GM21367 (cell line): ENCODE results near the gene SEMA5B.

Experiments used
- ATAC-seq: cut with Tn5 transposase; IDR thresholded peaks from one replicate; pipeline ENCODE4 v1.9.1; 2021; ENCODE audit not compliant: unreplicated experiment

SEMA5B gene

GRCh38 chr3:123025642-123026521 is 1.7 kb downstream of the SEMA5B start:
- no peak for ATAC-seq

DNA sequence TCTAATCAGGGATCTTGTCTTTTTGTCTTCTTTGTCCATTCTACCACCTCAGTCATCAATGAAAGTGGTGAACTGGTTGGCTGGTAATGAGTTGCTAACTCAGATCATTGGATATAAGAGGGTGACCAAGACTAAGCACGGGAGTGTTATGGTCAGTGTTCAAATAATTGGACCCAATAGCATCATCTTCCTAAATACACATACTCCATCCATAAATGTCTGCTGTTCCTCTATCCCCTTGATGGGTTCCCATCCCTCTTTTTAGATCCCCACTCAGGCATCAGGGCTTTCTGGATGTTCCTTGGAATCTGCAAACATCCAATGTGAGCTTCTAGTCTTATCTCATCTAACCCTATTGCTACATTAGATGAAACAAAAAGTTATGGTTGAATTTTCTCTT is 3.5 kb downstream of the SEMA5B start:
- no peak for ATAC-seq

DNA sequence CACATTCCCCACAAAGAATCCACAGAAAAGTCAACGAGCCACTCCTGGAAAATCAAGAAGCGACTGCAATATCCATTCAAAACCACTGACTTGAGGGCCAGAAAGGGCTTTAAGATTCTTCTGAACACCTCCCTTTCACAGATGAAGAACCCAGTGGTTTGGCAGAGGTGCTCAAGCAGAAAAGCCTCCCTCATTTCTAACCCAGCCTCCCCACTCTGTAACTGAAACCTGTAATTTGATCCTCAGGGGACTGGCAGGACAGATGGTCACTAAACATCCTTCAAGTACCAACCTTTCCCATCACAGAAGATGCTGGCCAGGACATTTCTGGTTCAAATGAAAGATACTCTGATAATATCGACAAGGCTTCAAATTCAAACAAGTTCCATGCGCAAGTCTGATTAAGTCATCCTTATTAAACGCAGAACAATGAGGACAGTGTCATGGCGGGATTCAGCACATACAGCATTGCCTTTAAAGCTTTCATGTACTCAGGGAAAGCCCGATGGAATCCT is 5.5 kb downstream of the SEMA5B start:
- ATAC-seq: no peak

DNA sequence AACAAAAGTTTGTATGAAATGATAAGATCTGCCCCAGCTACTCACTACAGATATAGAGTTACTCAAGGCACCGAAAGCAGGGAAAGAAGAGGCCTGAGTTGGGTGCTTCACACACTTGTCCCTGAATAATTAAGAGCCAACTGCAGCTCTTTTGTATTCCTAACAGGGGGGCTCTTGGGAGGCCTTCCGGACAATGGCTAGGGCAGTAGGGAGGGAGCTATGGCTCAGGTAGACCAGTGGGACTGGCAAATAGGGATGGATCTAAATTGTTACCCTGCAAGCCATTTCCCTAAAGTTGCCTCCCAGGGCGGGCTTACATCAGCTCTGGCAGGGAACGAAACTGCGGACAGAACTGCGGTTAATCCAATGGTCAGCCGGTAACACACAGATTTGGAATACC is 6.2 kb downstream of the SEMA5B start:
- no peak for ATAC-seq

DNA sequence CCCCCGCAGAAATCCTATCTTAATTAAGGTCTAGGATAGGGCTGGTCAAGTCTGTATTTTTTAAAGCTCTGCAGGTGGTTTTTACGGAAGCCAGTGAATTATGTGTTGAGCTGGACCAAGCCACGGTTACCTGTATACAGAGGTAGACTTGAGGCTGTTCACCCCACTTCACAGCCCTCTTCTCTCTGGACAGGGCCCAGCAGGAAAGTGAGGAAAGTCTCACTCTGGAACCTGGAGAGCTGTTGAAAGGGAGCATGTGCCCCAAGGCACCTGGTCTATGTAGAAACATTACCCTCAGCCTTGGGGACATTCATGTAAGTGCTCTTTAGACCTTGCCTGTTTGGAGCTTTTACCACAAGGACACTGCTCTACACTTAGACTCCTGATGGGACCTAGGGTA is 6.9 kb downstream of the SEMA5B start:
- no peak for ATAC-seq

DNA sequence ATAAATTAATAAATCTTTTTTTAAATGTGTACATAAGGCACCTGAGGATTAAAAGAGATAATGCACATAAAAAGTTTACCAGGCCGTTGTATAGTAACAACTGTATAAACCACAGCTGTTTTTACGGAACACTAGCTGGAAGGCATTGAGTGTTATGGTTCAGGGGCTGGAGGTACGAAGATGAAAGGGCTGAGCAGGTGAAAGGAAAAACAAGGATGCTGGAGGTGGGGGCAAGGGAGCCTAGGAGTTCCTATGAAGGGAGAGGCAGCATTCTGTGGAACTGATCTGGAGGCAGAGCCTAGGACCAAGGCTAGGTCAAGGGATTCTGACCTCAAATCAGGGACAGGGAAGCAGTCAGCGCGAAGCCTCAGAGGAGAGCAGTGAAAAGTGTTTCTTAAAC is 8.0 kb downstream of the SEMA5B start:
- ATAC-seq: no peak

DNA sequence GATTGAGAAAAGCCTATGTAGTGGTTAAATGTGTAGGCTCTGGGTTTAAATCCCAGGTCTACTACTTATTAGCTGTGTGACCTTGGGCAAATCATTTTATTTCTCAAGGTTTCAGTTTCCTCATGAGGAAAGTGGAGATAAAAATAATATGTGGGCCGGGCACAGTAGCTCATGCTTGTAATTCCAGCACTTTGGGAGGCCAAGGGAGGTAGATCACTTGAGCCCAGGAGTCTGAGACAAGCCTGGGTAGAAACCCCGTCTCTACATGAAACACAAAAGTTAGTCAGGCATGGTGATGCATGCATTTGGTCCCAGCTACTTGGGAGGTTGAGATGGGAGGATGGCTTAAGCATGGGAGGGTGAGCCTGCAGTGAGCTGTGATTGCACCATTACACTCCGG is 8.4 kb downstream of the SEMA5B start:
- ATAC-seq: no peak

GRCh38 chr3:123018683-123019082 is 8.9 kb downstream of the SEMA5B start:
- ATAC-seq: no peak

DNA sequence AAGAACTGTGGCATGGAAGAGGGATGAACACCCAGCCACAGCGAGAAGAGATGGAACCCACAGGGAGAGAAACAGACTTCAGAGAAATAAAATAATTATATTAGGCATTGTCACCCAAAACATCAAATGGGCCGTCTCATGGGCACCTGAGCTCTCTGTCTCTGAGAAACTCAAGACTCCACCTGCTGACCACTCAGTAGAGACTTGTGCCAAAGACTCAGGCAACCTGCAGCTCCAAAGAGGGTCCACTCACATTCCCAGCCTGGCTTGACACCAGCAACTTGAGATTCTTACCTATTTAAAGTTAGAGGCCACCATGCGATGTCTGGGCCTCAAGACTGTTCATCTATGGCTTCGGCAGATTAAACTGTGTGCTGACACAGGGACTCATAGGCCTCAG is 12.0 kb downstream of the SEMA5B start:
- no peak for ATAC-seq

GRCh38 chr3:123013876-123014275 is 13.7 kb downstream of the SEMA5B start:
- ATAC-seq: no peak

DNA sequence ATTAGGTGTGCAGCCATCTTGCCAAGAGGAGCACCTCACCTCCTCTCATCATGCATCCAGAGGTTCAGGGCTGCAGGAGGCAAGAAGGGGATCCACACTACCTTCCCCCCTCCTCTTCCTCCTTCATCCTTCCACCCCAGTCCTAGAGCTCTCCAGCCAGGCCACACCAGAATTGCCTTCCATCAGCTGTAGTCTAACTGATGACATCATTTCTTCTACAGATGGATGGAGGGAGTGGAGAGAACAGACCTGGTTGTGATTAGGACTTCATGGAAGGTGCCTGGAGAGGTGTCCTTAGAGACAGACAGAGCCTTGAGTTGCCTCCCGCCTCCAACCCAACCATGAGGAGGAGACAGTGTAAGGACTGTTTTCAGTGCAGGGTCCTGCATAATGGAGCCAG is 14.9 kb downstream of the SEMA5B start:
- no peak for ATAC-seq

DNA sequence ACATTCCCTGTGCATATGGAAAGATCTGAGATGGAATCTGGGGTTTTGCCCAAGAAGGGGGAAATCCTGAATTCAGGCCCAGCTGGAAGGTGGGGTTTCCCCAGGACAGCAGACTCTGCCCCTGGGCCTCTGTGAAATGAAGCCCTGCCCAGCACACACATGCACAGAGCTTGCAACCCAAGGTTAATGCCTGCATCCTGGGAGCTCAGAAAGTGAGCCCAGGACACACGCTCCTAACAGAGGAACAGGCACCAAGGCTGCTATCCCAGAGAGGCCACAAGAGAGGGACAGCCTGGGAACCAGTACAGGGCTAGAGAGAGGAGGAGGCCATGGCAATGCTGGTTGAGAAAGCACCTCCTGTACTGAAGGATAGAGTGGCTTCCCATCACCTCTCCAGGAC is 16.1 kb downstream of the SEMA5B start:
- no peak for ATAC-seq

DNA sequence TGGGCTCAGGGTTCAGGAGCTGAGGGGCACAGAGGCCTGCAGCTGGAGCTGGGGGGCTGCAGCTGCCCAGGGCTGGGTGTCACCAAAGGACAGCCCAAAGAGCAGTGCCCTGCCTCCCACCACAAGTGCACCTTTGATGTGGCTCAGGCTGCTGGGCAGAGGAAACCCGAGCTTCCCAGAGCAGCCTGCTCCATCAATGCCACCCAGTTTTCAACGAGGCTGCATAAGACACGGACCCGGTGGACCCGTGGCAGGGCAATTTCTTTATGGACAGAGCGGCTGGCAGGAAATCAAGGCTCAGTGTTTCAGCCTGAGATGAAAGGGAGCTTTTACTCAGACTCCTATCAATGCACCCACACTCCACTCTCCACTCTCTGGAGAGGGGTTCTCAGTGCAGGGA is 18.7 kb downstream of the SEMA5B start:
- ATAC-seq: no peak

- no peak for ATAC-seq
Observed at GRCh38 chr3:123006609-123007008, 21.0 kb downstream of the SEMA5B start.

DNA sequence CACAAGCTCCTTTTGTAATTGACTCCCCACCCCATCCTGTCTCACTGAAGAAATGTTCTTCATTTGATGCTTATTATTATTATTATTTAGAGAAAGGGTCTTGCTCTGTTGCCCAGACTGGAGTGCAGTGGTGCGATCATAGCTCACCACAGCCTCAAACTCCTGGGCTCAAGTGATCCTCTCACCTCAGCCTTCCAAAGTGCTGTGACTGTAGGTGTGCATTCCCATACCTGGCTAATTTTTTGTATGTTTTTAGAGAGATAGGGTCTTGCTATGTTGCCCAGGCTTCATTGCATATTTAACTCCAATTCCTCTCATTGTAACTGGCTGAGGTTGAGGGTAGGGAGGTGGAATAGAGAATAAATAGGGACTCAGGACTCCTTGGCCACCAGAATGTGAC is 22.3 kb downstream of the SEMA5B start:
- ATAC-seq: no peak

- ATAC-seq: no peak
Observed at GRCh38 chr3:123004201-123004918, 23.2 kb downstream of the SEMA5B start.

DNA sequence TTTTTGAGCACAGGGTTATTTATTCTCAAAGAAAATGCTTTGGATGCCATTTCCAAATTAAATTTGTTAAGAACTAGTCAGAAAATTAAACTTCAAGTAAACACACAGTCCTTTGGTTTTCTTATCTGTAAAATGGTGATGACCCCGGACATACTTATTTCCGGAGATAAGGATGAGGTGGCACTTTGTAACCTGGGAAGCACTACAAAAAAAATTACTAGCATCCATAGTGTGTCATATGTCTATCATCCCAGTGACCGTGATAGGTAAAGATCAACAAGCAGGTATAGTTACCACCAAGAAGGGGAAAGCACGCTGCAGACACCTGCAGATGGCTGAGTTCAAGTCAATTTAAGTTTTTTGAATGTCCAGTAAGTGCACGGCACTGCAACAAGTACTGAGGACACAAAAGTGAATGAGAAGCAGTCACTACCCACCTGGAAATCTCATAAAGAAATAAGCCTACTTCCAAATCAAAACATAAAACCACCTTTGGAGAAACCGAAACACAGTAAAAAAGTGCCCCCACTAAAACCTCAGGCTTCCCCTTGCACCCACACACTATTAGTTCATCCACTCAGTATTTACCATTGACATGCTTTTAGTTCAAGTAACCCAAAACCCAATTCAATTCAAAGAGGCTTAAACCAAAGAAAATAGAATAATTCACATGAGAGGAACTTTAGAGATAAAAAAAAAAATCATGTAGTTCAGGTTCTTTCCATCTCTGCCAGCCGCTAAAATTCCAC is 24.6 kb downstream of the SEMA5B start:
- ATAC-seq: no peak

- no peak for ATAC-seq
Observed at GRCh38 chr3:123002100-123002748, 25.3 kb downstream of the SEMA5B start.

DNA sequence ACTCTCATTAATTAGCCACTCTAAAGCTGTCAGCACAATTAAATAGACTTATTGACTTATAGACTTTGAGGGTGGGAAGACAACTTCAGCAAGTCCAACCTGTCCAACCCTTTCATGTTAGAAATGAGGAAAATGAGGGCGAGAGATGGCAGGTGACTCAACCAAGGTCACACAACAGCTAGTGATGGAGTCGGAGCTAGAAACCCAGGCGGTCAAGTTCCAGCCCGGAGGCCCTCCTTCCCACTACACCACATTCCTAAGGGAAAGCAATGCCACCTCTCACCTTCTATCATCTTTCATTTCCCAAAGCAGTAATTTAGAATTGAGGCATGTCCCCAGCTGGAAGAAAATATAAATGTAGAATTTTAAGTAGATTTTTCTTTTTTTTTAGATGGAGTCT is 28.7 kb downstream of the SEMA5B start:
- ATAC-seq: no peak

GRCh38 chr3:122998206-122998605 is 29.4 kb downstream of the SEMA5B start:
- no peak for ATAC-seq

GRCh38 chr3:122996038-122996580 is 31.5 kb downstream of the SEMA5B start:
- ATAC-seq: no peak
